Endothelial cell of hepatic sinusoid (primary cell): ENCODE data around the gene MIAT.
"Not testable (repeated sequence)": the region's sequence is repeated elsewhere in the genome, so short reads cannot be mapped to it uniquely, and the experiment has no call there.

Experiments
- in situ Hi-C: cut with HindIII; loops from 2 replicates; pipeline ENCODE4 v1.10.0; 2017; ENCODE audit warnings: low sequenced_read_pairs

The MIAT gene

DNA sequence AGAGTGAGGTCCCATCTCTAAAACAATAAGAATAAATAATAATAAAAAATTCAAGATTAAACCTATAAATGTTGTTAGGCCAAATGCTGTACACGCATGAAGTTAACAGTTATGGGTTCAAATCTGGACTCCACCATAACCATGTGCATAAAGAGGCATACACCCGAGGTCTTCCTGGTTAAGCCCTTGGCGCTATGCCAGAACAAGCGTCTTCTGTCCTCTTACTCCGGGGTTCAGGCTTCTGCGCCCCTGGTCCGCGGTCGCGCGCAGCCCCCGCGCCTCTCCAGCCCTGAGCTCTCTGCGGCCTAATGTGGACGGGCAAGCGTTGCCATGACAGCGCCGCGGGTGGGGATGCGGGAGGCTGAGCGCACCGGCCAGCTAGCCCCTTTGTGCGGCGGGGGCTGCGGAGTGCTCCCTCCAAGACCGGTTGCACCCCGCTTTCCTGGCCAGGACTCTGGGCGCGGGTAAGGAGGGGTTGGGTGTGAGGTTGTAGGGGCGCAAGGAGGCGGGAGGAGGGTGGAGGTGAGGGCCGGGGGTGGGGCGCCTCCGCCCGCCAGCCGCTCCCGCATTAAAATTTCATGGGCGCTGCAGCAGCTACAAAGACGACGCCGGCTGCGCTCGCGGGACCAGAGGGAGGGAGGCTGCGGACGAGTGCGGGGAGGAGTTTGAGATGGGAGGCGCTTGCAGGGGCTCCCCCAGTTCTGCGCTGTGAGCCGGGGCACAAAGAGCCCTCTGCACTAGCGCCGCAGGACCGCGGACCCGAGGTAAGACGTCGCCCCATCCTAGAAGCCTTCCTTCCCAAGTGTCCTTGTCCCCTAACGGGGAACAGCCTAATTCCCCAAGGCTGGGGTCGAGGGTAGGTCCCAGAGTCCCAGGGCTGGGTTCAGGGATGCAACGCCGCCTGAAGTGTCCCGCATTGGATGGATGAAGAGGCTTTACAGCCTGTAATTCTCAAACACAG lies at the start of gene MIAT:
MIAT (plus strand) TSS at position 698 of the 961 bp plus-strand sequence.
- in situ Hi-C loops: loop anchor here (5.0 kb wide), 1 partner anchor 90 kb away; no protein-coding TSS in a partner anchor

DNA sequence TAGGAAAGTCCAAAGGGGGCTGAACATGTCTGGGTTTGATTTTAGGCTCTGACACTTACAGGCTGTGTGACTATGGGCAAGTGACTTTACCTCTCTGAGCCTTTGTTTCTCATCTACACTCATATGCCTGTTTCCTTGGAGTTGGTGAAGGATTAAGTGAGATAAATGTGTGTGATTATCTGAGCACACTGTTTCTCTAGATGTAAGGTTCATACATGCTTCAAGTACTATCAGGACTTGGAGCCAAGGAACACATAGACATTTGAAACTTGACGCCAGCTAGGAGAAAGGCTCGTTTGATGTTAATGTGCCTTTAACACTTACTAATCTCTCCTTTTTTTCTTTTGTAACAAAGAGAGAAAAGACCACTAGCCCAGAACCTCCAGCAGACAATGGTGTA lies 49.3 kb upstream of the MIAT start:
- in situ Hi-C loops: loop anchor here (10.0 kb wide), 1 partner anchor 103 kb away; no protein-coding TSS in a partner anchor

DNA sequence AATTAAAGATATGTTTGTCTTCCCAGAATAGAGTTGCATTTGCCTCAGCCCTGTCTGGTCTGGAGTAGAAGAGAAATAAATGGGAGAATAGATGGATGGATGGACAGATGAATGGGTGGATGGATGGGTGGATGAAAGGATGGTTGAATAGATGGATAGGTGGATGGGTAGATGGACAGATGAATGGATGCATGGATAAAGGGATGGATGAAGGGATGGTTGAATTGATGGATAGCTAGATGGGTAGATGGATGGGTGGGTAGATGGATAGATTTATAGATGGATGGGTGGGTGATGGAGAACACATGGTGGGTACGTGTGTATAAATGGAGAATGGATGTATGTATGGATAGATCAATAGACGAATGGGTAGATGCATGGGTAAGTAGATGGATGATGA lies 48.1 kb upstream of the MIAT start:
- in situ Hi-C loops: loop anchor here (10.0 kb wide), 1 partner anchor 104 kb away; no protein-coding TSS in a partner anchor

DNA sequence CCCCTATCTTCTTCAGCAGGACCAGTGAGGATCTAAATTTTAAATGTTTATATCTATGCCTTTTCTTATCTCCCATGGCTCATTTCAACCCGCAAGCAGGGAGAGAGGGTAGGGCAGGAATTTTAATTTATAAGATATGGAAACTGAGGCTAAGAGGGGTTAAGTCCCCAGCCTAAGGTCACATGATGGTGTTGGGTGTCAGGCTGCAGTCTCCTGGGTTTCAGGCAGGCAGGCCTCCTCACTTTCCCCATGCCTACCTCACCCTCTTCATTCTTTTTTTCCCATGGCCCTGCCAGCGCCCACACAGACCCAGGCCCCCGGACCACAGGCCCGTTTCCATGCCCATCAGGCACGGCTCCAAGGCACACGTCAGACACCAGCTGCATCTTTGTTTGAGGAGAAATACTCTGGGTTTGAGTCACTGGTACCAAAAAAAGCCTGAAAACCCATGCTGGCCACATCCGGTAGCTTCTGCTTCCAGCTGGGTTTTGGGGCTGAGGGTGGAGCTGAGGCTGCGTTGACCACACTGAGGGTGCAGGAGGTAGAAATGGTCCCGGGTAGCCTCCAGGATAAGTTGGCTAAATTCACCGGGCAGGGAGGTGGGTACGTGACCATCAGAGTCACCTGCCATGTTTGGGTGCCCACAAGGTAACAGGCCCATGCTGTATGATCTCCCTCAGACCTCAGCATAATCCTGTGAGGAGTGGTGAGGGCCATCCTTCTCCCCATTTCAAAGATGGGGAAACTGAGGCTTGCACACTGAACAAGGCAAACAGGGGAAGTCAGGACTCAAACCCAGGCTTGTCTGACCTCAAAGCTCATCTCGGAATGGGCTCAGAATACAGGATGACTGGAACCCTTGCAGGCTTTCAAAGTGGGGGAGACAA lies 47.1 kb upstream of the MIAT start:
- in situ Hi-C loops: no loop called here

DNA sequence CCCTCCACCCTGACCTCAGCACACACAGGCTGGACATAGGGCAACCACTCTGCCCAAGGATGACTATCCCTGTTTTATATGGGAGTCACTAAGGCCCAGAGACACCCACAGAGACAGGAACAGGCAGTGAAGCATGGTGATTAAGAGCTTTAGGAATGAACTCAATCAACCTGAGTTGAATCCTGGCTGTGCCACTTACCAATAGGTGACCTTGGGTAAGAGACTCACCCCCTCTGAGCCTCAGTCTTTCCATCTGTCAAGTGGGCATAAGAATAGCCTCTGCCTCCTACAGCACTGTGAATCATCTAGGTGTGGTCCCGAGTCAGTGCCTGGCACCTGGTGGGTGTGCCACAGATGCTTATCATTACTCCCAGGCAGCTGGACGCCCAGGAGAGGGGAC lies 46.4 kb upstream of the MIAT start:
- in situ Hi-C loops: no loop called here

DNA sequence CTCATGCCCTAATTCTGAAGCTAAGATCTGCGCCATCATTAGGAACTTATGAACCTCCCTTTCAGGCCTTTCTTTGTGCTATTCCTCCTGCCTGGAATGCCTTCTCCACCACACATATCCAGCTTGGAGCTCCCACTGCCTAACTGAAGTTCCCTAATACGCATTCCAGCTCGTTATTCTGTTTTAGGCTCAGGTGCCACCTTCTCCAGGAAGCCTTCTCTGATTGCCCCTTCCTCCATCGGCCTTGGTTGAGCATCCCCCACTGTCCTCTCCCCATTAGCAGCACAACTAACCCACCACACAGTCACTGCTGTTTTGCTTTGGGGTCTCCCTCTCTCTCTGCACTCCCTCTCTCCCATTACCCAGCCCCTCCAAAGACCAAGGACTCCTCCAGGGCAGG lies 44.7 kb upstream of the MIAT start:
- in situ Hi-C loops: no loop called here

DNA sequence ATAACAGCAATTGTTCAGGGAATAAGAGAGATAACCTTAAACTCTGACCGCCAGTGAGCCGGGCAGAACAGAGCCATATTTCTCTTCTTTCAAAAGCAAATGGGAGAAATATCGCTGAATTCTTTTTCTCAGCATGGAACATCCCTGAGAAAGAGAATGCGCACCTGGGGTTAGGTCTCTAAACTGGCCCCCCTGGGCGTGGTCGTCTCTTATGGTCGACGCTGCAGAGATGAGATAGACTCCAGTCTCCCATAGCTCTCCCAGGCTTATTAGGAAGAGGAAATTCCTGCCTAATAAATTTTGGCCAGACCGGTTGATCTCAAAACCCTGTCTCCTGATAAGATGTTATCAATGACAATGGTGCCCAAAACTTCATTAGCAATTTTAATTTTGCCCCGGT lies 43.6 kb upstream of the MIAT start:
- in situ Hi-C loops: not testable (repeated sequence)

DNA sequence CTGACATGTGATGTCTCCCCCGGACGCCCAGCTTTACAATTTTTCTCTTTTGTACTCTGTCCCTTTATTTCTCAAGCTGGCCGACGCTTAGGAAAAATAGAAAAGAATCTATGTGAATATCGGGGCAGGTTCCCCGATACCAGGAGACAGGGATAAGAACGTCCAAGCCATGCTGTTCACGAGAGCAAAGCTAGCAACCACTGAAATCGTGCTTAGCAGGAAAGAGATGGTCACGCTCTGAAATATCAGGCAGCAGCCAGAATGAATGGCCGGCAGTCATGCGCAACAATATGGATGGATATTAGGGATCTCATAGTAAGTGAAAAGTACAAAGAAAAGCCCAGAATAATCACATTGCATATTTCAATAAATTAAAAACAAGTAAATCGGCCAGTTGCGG lies 43.1 kb upstream of the MIAT start:
- in situ Hi-C loops: no loop called here

DNA sequence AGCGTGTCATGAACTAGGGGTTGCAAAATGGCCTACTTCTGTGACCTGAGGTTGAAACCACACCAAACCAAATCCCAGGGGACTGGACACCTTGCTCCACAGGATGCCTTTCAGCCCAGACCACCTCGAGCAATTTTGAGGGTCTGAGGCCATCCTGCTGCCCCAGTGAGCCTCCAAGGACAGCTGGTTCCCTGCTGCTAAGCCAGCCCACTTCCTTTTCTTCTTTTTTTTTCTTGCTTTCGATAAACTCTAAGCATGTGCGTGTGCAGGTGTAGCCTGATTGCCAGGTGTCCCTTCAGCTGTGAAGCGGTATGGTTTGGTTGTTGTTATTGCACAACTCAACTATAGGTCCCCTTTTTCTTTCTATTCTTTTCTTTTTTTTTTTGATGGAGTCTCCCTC lies 42.2 kb upstream of the MIAT start:
- in situ Hi-C loops: no loop called here

DNA sequence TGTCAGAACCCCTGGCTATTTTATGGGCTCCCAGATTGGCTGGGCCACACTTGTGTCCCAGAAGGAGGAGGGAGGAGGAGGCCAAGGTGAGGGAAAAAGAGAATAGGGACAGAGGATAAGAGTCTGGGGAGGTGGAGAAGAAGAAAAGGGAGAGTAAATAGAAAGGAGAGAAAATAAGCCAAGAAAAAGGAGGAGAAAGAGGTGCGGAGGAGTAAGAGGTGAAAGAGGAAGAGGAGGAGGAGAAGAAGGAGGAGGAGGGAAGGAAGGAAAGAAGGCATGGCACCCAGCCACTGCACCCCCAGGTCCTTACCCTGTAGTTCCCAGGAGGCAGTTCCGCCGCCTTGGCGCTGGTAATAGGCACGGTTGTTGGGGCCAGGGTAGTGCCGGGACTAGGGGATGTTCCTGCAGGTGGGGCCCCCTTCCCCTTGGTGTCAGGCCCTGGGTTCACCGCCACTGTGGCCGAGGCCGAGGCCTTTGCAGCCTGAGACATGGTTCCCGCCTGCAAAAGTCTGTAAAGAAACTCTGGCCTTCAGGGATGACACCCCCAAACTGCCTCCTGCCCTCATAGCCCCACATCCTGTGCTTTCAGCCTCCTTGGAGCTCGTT lies 41.5 kb upstream of the MIAT start:
- in situ Hi-C loops: no loop called here

DNA sequence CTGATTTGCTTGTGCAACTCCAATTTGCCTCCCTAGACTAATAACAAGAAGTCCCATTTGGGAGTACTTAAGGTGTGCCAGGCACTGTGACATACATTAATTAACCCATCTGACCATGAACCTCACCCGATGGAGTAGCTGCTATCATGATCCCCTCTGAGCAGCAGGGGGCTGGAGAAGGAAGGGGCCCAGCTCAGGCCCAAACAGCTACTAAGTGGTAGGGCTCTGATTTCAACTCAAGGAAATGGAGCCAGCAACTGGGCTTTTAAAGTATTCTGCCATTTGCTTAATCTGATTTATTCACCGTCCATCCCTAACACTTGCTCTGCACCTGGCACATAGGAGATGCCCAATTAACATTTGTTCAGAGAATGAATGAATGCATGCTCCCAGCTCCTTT lies 40.7 kb upstream of the MIAT start:
- in situ Hi-C loops: no loop called here

DNA sequence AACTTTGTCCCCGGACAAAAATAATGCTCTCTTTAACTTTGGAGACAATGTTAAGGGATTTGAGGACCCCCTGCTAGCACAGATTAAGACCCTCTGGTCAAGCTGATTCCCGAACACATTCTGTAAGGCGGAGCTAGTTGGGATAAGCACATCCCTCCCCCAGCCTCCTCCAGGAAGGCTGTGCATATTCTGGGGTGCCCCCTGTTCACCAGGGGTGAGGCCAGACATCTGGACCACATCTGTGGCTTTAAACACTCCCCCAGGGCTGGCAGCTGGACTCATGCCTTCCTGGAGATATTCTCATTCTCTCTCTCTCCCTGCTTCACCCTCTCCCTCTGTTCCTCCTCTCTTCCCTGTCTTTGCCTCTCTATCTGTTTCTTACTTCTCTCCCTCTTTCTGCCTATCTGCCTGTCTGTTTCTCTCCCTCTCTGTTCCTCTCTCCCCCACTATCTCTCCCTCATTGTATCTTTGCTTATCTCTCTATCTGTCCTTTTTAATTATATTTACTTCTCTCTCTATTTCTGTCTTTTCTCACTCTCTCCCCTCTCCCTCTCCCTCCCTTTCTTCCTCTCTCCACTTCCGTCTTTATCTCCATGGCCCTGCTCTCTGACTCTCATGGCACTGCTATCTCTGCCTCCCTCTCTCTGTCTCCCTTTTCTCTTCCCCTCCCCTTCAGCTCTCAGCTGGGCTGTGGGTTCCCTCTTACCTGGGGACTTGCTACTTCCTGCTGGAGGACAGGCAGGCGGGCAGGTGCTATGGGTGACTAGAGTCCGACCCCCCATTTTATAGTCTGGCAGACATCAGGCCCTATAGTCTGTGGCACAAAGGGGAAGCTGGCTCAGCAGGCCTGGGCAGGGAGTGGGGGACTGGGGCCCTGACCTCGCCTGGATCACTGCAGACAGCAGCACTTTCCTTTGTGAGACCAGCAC lies 39.9 kb upstream of the MIAT start, which contains the start of gene CRYBB1:
CRYBB1 (minus strand) TSS at position 757 of the 929 bp plus-strand sequence. CDS start 1,708 bp downstream, outside the sequence.
- in situ Hi-C loops: no loop called here

DNA sequence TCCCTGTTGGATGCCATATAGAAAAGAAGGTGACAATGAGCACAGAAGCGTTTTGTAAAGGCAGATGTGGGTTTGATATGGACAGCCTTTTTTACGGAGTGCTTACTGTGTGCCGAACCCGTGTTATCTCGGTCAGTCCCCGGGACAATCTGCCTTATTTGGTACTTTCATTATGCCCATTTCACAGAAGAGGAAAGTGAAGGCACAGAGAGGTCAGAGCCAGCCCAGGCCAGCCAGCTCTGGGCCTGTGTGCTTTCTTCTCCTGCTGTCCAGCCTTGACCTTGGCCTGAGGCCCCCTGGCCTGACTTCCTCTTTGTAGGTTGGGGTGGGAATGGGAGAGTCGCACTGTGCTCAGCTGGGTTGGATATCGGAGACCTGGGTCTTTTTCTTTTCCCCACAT lies 38.9 kb upstream of the MIAT start:
- in situ Hi-C loops: no loop called here

DNA sequence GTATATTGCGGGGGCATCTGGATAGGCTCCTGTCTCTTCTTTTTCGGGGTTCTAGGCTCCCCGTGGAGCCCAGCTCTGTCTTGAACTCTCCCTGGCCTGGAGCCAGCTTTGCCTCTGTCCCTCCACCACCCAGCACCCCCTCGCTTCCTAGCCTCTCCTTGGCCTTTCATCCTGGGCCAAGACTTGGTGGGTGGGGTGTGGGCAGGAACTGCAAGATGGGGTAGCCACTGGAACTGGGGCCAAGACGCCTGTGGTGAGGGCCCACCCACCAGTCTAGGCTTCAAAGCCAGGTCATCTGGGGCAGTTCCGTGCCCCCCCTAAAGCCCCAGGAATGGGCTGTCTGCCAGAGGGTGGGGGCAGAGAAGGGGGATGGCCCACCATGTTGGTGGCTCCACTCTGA lies 37.9 kb upstream of the MIAT start:
- in situ Hi-C loops: no loop called here

DNA sequence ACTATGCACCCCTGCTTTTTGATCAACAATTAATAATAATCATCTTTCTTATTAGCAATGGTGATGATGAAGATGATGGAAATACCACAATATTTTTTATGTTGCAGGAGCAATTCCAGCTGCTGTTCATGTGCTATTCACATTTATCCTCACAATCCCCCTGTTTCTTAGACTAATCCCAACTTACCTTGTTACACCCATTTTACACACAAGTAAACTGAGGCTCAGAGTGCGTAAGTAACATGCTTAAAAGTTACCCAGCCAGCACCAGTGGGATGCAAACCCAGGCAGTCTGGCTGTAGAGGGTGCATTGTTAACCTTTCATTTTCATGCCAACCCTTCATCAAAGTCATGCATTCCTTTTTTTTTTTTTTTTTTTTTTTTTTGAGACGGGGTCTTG lies 37.2 kb upstream of the MIAT start:
- in situ Hi-C loops: no loop called here

DNA sequence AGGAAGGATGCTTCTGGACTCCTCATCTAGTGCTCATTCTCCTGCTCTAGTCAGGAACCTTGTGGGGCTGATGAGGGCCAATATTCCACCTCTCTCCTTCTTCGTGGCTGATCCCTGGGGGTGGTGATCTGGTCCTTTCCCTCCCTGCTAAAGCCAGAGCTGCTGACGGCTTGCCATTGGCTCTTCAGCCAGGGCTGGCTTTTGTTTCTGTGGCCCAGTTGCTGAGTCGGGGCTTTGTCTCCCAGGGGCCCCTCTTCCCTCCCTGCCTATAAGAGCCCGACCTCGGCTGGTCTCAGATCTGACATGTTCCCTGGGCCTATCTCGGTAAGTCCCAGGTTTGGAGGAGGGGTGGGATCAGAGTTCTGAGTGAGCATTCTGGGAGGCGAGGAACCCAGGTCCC lies 35.7 kb upstream of the MIAT start, which contains the start of gene CRYBA4:
CRYBA4 (plus strand) TSS at position 301 of the 400 bp plus-strand sequence. CDS start 634 bp downstream, outside the sequence.
- in situ Hi-C loops: no loop called here

DNA sequence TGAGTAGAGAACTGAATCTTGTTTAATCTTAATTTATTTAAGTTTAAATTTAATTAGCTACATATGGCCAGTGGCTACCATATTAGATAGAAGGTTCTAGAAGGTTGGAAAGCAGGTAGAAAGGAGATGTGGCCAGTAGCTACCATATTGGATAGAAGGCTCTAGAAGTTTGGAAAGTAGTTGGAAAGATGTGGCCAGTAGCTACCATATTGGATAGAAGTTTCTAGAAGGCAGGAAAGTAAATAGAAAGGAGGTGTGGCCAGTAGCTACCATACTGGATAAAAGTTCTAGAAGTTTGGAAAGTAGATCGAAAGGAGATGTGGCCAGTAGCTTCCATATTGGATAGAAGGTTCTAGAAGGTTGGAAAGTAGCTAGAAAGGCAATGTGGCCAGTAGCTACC lies 33.4 kb upstream of the MIAT start:
- in situ Hi-C loops: no loop called here

DNA sequence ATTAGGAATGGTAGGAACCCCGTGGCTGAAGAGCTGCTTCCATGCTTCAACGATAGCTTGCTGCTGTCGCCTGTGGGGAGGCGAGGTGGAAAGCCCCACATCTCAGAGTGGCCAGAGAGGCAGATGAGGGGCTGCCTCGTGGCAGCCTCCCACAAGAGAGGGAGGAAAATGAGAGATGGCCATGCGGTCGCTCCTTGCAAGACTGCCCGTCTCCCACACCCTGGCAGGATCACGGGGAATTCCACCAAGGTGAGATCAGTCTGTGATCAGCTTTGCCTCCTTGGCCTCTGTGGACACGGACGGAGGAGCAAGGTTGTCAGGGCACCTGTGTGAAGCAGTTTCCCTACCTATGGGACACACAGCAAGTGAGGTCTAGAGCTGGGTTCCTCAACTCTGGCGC lies 32.6 kb upstream of the MIAT start:
- in situ Hi-C loops: no loop called here

DNA sequence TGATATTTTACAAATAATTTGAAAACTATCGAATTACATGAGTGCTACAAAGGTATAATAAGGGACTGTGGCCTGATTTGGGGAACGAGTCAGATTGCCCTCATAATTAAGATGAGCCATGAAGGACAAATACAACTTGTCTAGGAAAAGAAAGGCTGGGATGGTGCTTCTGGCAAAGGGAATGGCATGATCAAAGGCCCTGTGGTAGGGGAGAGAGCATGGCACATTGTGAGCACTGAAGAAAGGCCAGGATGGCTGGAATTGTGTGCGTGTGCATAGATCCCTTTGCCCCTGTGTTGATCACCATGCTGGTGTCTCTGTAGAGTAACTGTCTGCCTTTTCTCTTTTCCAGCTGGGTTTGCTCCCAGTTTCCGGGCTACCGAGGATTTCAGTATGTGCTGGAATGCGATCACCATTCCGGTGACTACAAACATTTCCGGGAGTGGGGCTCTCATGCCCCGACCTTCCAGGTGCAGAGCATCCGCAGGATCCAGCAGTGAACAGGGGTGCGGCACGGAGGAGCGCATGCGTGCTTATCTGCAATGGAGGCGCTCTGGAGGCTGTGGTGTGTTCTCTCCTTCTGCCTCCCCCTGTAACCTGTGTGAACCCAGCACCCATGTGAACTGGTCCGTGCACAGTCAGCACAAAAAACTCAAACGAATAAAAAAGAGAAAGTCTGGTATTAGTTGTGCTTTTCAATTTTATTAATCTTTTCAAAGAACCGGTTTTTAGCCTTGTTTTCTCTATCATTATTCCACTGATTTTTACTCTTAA lies 27.2 kb upstream of the MIAT start:
- in situ Hi-C loops: no loop called here
